A549 (cell line): ENCODE results near the gene SEC16B. TPM values are rescaled to one million over a fixed set of nuclear protein-coding genes. Genes with fewer than 3 reads are reported as not detected.

Experiments
- ATAC-seq, 2 experiments: fragments of 200-7000 bp in 1 of 2; fragments of >200 bp in 1 of 2; cut with Nextera tagmentation in 1 of 2; cut with Tn5 transposase in 1 of 2; 3 replicates each; pipeline versions ENCODE4 v1.8.0 to v1.9.1; 2018 to 2020; ENCODE audit warnings: mild to moderate bottlenecking in 1 of 2, moderate library complexity in 1 of 2
- CTCF ChIA-PET: fragments of 300-600 bp; sonication (Branson Sonifier 250); formaldehyde crosslinking; extraction: SDS; loops from one replicate; lab custom pipeline; 2021; ENCODE audit warnings: antibody characterized with exemption, inconsistent platforms; lab: Yijun Ruan, JAX
- POLR2A ChIA-PET: fragments of 350-600 bp; formaldehyde crosslinking; extraction: SDS; loops from one replicate; lab custom pipeline; 2021; ENCODE audit warnings: antibody characterized with exemption, inconsistent platforms; lab: Yijun Ruan, JAX
- DNase-seq, 2 experiments: peaks; one replicate each; pipeline versions ENCODE4 v3.0.0 to v3.0.0-alpha.2; 2011 to 2016; ENCODE audit warnings: low read depth in 1 of 2, low spot score in 1 of 2
- FAIRE-seq: peaks from 2 replicates; lab custom pipeline; 2011; peaks lifted over from hg19 to GRCh38; lab: Jason Lieb, UNC
- H3K27ac ChIP-seq, 2 experiments: fragments of >200 bp; sonication (Bioruptor Twin); formaldehyde crosslinking; 3 replicates each; pipeline ENCODE4 v1.5.1; 2016 to 2017
- H3K4me1 ChIP-seq: fragments of >200 bp; sonication (Bioruptor Twin); formaldehyde crosslinking; 3 replicates; pipeline ENCODE4 v1.6.1; 2016
- H3K4me2 ChIP-seq: fragments of >200 bp; sonication (Bioruptor Twin); formaldehyde crosslinking; 3 replicates; pipeline ENCODE4 v1.6.1; 2016
- H3K4me3 ChIP-seq: fragments of >200 bp; sonication (Bioruptor Twin); formaldehyde crosslinking; 3 replicates; pipeline ENCODE4 v1.5.1; 2016
- H3K9me3 ChIP-seq: fragments of >200 bp; sonication (Bioruptor Twin); formaldehyde crosslinking; 3 replicates; pipeline ENCODE4 v1.6.1; 2016
- BHLHE40 ChIP-seq: IDR thresholded peaks from 2 replicates; pipeline ENCODE4 v1.6.1; 2012; ENCODE audit warnings: low read depth, low read length, inconsistent platforms
- CBX2 ChIP-seq: fragments of 200-600 bp; sonication (generic); IDR thresholded peaks from 2 replicates; pipeline ENCODE4 v1.6.1; 2016; ENCODE audit warnings: low read depth, mild to moderate bottlenecking, borderline replicate concordance
- CBX8 ChIP-seq: fragments of 200-600 bp; sonication (generic); IDR thresholded peaks from 2 replicates; pipeline ENCODE4 v1.6.1; 2016
- CEBPB ChIP-seq, 2 experiments: fragments of >200 bp in 1 of 2; sonication (Bioruptor Twin) in 1 of 2; formaldehyde crosslinking in 1 of 2; IDR thresholded peaks; 2 replicates each; pipeline ENCODE4 v1.6.1; 2012 to 2016
- CHD2 ChIP-seq: fragments of 150-350 bp; IDR thresholded peaks from 2 replicates; pipeline ENCODE4 v1.6.1; 2014; ENCODE audit warnings: low read length; ENCODE audit not compliant: partially characterized antibody
- CHD4 ChIP-seq: fragments of 200-600 bp; sonication (generic); IDR thresholded peaks from 2 replicates; pipeline ENCODE4 v1.6.1; 2016; ENCODE audit warnings: antibody characterized with exemption, mild to moderate bottlenecking, borderline replicate concordance
- EHF ChIP-seq: fragments of 250-450 bp; sonication (Bioruptor Pico); IDR thresholded peaks from 2 replicates; pipeline ENCODE4 v1.5.0; 2020; ENCODE audit warnings: mild to moderate bottlenecking
- EP300 ChIP-seq, 2 experiments: fragments of >200 bp; sonication (Bioruptor Twin); formaldehyde crosslinking; IDR thresholded peaks; 2 replicates in 1 of 2; 3 replicates in 1 of 2; pipeline ENCODE4 v1.6.1; 2016 to 2017
- ESRRA ChIP-seq: fragments of 150-350 bp; IDR thresholded peaks from 2 replicates; pipeline ENCODE4 v1.6.1; 2014; ENCODE audit warnings: mild to moderate bottlenecking, low read length, borderline replicate concordance
- FOSL2 ChIP-seq, 2 experiments: fragments of 450-650 bp in 1 of 2; fragments of >200 bp in 1 of 2; sonication (Bioruptor Twin) in 1 of 2; formaldehyde crosslinking; IDR thresholded peaks; 2 replicates each; pipeline versions ENCODE4 v1.5.0 to v1.6.1; 2016 to 2020; ENCODE audit warnings: mild to moderate bottlenecking in 1 of 2, moderate library complexity in 1 of 2
- GATA3 ChIP-seq: IDR thresholded peaks from 2 replicates; pipeline ENCODE4 v1.6.1; 2012; ENCODE audit warnings: borderline replicate concordance
- HDAC2 ChIP-seq: fragments of 200-600 bp; sonication (generic); IDR thresholded peaks from 2 replicates; pipeline ENCODE4 v1.6.1; 2016
- JUNB ChIP-seq: fragments of >200 bp; sonication (Bioruptor Twin); formaldehyde crosslinking; IDR thresholded peaks from 2 replicates; pipeline ENCODE4 v1.6.1; 2016
- KDM1A ChIP-seq: fragments of 200-600 bp; sonication (generic); IDR thresholded peaks from 2 replicates; pipeline ENCODE4 v1.6.1; 2016; ENCODE audit warnings: low read depth, mild to moderate bottlenecking
- MAZ ChIP-seq: fragments of 150-350 bp; IDR thresholded peaks from 2 replicates; pipeline ENCODE4 v1.6.1; 2014; ENCODE audit warnings: antibody characterized with exemption, low read depth, low read length, borderline replicate concordance
- NFE2L2 ChIP-seq: fragments of 150-350 bp; conservative IDR thresholded peaks from 2 replicates; pipeline ENCODE4 v1.6.1; 2014; ENCODE audit warnings: low read length
- NR3C1 ChIP-seq: fragments of >200 bp; sonication (Bioruptor Twin); formaldehyde crosslinking; IDR thresholded peaks from 3 replicates; pipeline ENCODE4 v1.6.1; 2017
- PHF8 ChIP-seq: fragments of 200-600 bp; sonication (generic); IDR thresholded peaks from 2 replicates; pipeline ENCODE4 v1.6.1; 2016; ENCODE audit warnings: low read depth, mild to moderate bottlenecking, antibody characterized with exemption, moderate library complexity, borderline replicate concordance
- POLR2A ChIP-seq: IDR thresholded peaks from 2 replicates; pipeline ENCODE4 v1.6.1; 2012; ENCODE audit warnings: mild to moderate bottlenecking, low read length
- POLR2AphosphoS2 ChIP-seq: conservative IDR thresholded peaks from 2 replicates; pipeline ENCODE4 v1.6.1; 2012; ENCODE audit warnings: low read length, improper control_type of control experiment, inconsistent platforms
- RARB ChIP-seq: fragments of 250-450 bp; sonication (Bioruptor Pico); IDR thresholded peaks from 2 replicates; pipeline ENCODE4 v1.8.0; 2021; ENCODE audit warnings: mild to moderate bottlenecking, moderate library complexity
- TP53 ChIP-seq: fragments of 250-450 bp; sonication (Bioruptor Pico); IDR thresholded peaks from 2 replicates; pipeline ENCODE4 v1.5.0; 2021; ENCODE audit warnings: mild to moderate bottlenecking, moderate library complexity
- ZC3H11A ChIP-seq: fragments of 450-650 bp; IDR thresholded peaks from 2 replicates; pipeline ENCODE4 v1.6.1; 2014; ENCODE audit warnings: antibody characterized with exemption, mild to moderate bottlenecking
- ZFP36 ChIP-seq: fragments of 450-650 bp; IDR thresholded peaks from 2 replicates; pipeline ENCODE4 v1.6.1; 2014; ENCODE audit warnings: borderline replicate concordance; ENCODE audit not compliant: partially characterized antibody
- ZNF302 ChIP-seq: fragments of 250-450 bp; sonication (Bioruptor Pico); IDR thresholded peaks from 2 replicates; pipeline ENCODE4 v1.9.0; 2021; ENCODE audit warnings: inconsistent platforms, mild to moderate bottlenecking, moderate library complexity
- ZSCAN20 ChIP-seq: fragments of 250-450 bp; sonication (Bioruptor Pico); IDR thresholded peaks from 2 replicates; pipeline ENCODE4 v1.8.0; 2022; ENCODE audit warnings: mild to moderate bottlenecking, moderate library complexity
- WGBS: methylation state at CpG from one replicate; pipeline ENCODE4 v1.1.6; 2017; ENCODE audit errors: missing lambda C conversion rate; 5-methylcytosine and 5-hydroxymethylcytosine counted together
- polyA plus RNA-seq, 4 experiments: library from polyadenylated mRNA; depleted of rRNA in 3 of 4; stranded (reverse); fragments of >200 nt; fragmentation: RNase III in 1 of 4; extraction: RNeasy Plus Mini Kit Qiagen cat#74134 plus additional on column Dnase treatment in 1 of 4; gene quantifications; 2 replicates in 3 of 4; 3 replicates in 1 of 4; pipeline ENCODE4 v1.2.3, GENCODE V29; 2011 to 2017
- TF ChIP-seq, protein P1 (sequence below): IDR thresholded peaks from 2 replicates; pipeline ENCODE4 v1.6.1; 2012
- TF ChIP-seq, protein P2 (sequence below): fragments of 150-350 bp; IDR thresholded peaks from 2 replicates; pipeline ENCODE4 v1.6.1; 2014; ENCODE audit warnings: low read depth, mild to moderate bottlenecking, low read length
- TF ChIP-seq, protein P3 (sequence below): fragments of >200 bp; sonication (Bioruptor Twin); formaldehyde crosslinking; IDR thresholded peaks from 2 replicates; pipeline ENCODE4 v1.6.1; 2016
- TF ChIP-seq, protein P4 (sequence below): fragments of >200 bp; sonication (Bioruptor Twin); formaldehyde crosslinking; IDR thresholded peaks from 3 replicates; pipeline ENCODE4 v1.5.1; 2016
- TF ChIP-seq, protein P5 (sequence below): fragments of 450-650 bp; IDR thresholded peaks from 2 replicates; pipeline ENCODE4 v1.6.1; 2014; ENCODE audit warnings: antibody characterized with exemption

Gene SEC16B
- polyA plus RNA-seq, 2 of the 4 experiments (the other 2 are of a cell fraction) = 1.3 to 2.6 TPM

DNA sequence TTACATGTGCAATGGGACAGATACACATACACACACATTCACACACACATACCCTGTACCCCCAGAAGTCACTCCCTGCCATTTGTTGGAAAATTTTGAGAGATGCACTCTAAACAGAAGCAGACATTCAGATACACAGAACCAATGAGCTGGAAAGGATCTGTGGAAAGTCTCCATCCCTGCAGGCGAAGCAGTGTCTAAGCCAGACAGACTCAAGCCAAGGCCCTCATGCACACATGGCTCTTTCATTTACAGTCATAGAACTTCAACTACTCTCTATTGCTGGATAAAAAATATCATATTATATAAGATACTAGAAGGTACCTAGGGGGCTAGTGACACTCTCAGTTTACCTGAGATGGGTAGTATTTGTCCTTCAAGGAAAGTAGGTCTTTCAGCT is 7.3 kb upstream of the SEC16B start:
- DNase-seq (no peak), FAIRE-seq (no peak), ATAC-seq (no peak)
- no peak overlapping the region for H3K27ac ChIP-seq
- WGBS = 89% methylated on average over 1 of the region's 1 CpG
- no peak overlapping the region for H3K4me3 ChIP-seq
- ChIA-PET CTCF (interaction anchor here (1.0 to 1.9 kb wide), 5 partner anchors 15 to 323 kb away, joined by 3 to 6 read pairs (median 5); no protein-coding TSS in a partner anchor), POLR2A (no interaction called here)
- no peak for TF ChIP-seq NFE2L2
- no peak for TF ChIP-seq HDAC2
- no peak for TF ChIP-seq CEBPB (IDR thresholded peaks at IDR 0.05)
- no peak for TF ChIP-seq POLR2A
- no peak for TF ChIP-seq GATA3
- TF ChIP-seq, protein P1, sequence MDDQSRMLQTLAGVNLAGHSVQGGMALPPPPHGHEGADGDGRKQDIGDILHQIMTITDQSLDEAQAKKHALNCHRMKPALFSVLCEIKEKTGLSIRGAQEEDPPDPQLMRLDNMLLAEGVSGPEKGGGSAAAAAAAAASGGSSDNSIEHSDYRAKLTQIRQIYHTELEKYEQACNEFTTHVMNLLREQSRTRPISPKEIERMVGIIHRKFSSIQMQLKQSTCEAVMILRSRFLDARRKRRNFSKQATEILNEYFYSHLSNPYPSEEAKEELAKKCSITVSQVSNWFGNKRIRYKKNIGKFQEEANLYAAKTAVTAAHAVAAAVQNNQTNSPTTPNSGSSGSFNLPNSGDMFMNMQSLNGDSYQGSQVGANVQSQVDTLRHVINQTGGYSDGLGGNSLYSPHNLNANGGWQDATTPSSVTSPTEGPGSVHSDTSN = no peak
- no peak for TF ChIP-seq EHF (CRISPR knock-in tag)
- no peak for TF ChIP-seq ZFP36
- TF ChIP-seq ZC3H11A = no peak
- no peak for TF ChIP-seq JUNB
- no peak for TF ChIP-seq CBX2
- TF ChIP-seq RARB (CRISPR knock-in tag) = no peak
- TF ChIP-seq POLR2AphosphoS2 = no peak
- TF ChIP-seq ZSCAN20 (CRISPR knock-in tag) = no peak
- no peak for TF ChIP-seq ZNF302 (CRISPR knock-in tag)
- TF ChIP-seq MAZ = no peak
- no peak overlapping the region for H3K4me2 ChIP-seq
- no peaks in the 10 kb centered on the region for H3K9me3 ChIP-seq
- H3K4me1 ChIP-seq = peaks cover 13% of the 10 kb centered on the region; the same call in 1 of the 3 replicates

DNA sequence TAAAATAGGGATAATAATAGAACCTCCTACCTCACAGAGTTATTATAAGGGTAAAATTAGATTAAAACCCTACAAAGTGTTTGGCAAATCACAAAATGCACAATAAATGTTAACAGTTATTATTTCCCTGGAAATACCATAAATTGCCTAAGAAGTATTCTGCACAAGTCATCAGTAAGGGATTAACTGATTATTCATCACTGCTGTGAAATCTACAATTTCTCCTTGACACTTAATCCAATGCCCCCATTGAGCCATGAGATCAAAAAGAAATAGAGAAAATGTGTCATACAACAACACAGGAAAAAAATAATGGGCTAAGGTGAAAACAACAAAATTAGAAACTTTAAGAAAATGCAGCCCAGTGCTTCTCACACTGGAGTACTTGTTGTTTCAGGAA is 6.7 kb upstream of the SEC16B start:
- ATAC-seq = no peak
- no peak for TF ChIP-seq PHF8
- no peak for TF ChIP-seq ZC3H11A
- no peak for TF ChIP-seq EP300 (IDR thresholded peaks at IDR 0.05)
- no peak for TF ChIP-seq NR3C1
- TF ChIP-seq, protein P2, sequence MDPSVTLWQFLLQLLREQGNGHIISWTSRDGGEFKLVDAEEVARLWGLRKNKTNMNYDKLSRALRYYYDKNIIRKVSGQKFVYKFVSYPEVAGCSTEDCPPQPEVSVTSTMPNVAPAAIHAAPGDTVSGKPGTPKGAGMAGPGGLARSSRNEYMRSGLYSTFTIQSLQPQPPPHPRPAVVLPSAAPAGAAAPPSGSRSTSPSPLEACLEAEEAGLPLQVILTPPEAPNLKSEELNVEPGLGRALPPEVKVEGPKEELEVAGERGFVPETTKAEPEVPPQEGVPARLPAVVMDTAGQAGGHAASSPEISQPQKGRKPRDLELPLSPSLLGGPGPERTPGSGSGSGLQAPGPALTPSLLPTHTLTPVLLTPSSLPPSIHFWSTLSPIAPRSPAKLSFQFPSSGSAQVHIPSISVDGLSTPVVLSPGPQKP = no peak
- no peak for TF ChIP-seq ZFP36
- TF ChIP-seq GATA3 = no peak
- TF ChIP-seq, protein P3, sequence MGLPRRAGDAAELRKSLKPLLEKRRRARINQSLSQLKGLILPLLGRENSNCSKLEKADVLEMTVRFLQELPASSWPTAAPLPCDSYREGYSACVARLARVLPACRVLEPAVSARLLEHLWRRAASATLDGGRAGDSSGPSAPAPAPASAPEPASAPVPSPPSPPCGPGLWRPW = no peak
- no peak for TF ChIP-seq TP53 (CRISPR knock-in tag)
- TF ChIP-seq, protein P4, sequence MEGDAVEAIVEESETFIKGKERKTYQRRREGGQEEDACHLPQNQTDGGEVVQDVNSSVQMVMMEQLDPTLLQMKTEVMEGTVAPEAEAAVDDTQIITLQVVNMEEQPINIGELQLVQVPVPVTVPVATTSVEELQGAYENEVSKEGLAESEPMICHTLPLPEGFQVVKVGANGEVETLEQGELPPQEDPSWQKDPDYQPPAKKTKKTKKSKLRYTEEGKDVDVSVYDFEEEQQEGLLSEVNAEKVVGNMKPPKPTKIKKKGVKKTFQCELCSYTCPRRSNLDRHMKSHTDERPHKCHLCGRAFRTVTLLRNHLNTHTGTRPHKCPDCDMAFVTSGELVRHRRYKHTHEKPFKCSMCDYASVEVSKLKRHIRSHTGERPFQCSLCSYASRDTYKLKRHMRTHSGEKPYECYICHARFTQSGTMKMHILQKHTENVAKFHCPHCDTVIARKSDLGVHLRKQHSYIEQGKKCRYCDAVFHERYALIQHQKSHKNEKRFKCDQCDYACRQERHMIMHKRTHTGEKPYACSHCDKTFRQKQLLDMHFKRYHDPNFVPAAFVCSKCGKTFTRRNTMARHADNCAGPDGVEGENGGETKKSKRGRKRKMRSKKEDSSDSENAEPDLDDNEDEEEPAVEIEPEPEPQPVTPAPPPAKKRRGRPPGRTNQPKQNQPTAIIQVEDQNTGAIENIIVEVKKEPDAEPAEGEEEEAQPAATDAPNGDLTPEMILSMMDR = no peak
- no peak for TF ChIP-seq BHLHE40
- no peak for TF ChIP-seq ESRRA
- TF ChIP-seq, protein P5, sequence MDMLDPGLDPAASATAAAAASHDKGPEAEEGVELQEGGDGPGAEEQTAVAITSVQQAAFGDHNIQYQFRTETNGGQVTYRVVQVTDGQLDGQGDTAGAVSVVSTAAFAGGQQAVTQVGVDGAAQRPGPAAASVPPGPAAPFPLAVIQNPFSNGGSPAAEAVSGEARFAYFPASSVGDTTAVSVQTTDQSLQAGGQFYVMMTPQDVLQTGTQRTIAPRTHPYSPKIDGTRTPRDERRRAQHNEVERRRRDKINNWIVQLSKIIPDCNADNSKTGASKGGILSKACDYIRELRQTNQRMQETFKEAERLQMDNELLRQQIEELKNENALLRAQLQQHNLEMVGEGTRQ = no peak
- TF ChIP-seq HDAC2 = no peak
- no peak for TF ChIP-seq FOSL2 (IDR thresholded peaks at IDR 0.05)
- TF ChIP-seq FOSL2 (CRISPR knock-in tag; IDR thresholded peaks at IDR 0.05) = no peak
- TF ChIP-seq KDM1A = no peak
- no peak for TF ChIP-seq CBX8
- no peak for TF ChIP-seq CHD4
- TF ChIP-seq CHD2 = no peak
- TF ChIP-seq, all 56 proteins: peak for 0
- FAIRE-seq (no peak), DNase-seq (no peak)
- ChIA-PET CTCF (interaction anchor here (1.5 kb wide), 1 partner anchor 18 kb away, joined by 3 read pairs; no protein-coding TSS in a partner anchor), POLR2A (no interaction called here)
- Histone ChIP-seq H3K4me1 (peaks cover 13% of the 10 kb centered on the region; the same call in 1 of the 3 replicates), H3K9me3 (no peaks in the 10 kb centered on the region), H3K27ac (no peak overlapping the region), H3K4me2 (peak overlapping the region; percentile 5; the same call in 1 of the 3 replicates), H3K4me3 (no peak overlapping the region)
